ENCODE measurements around the gene ZIC5. TPM values are rescaled to one million over a fixed set of nuclear protein-coding genes. Genes with fewer than 3 reads are reported as not detected.
"Not testable (repeated sequence)": the region's sequence is repeated elsewhere in the genome, so short reads cannot be mapped to it uniquely, and the experiment has no call there.

Gene ZIC5
- polyA plus RNA-seq, 1 donor from 2014 or later, result 0.94 TPM

- not testable (repeated sequence) for H3K4me3 ChIP-seq (ENCODE audit: low read length); H3K9ac ChIP-seq (ENCODE audit: low read length); H3K9me2 ChIP-seq (ENCODE audit: insufficient read depth, low read length); H3K79me2 ChIP-seq (replicated peaks; ENCODE audit: insufficient read depth, low read length); H3K9me3 ChIP-seq (ENCODE audit: low read length); H3K36me3 ChIP-seq (ENCODE audit: insufficient read depth, low read length); H3K27ac ChIP-seq (ENCODE audit: low read length); H4K20me1 ChIP-seq (ENCODE audit: insufficient read depth); H3F3A ChIP-seq (ENCODE audit: insufficient read depth, low read length, poor library complexity, severe bottlenecking); H2AFZ ChIP-seq (ENCODE audit: low read depth, low read length); H3K4me2 ChIP-seq (ENCODE audit: low read length)
- H3K27me3 ChIP-seq (ENCODE audit: insufficient read depth, low read depth, low read length), result peaks cover 38% of the 10 kb centered on the region
Measured at GRCh38 chr13:99951666-99952065, 19.9 kb downstream of the ZIC5 start.

GRCh38 chr13:99949679-99950413, 21.7 kb downstream of the ZIC5 start:
- H2AFZ ChIP-seq (ENCODE audit: low read depth, low read length), result no peak overlapping the region
- H3K9ac ChIP-seq (ENCODE audit: low read length), result no peak overlapping the region
- no peaks in the 10 kb centered on the region for H4K20me1 ChIP-seq (ENCODE audit: insufficient read depth)
- H3K36me3 ChIP-seq (ENCODE audit: insufficient read depth, low read length), result no peaks in the 10 kb centered on the region
- H3K27ac ChIP-seq (ENCODE audit: low read length), result no peak overlapping the region
- H3K4me3 ChIP-seq (ENCODE audit: low read length), result no peak overlapping the region
- H3F3A ChIP-seq (ENCODE audit: insufficient read depth, low read length, poor library complexity, severe bottlenecking), result no peaks in the 10 kb centered on the region
- H3K9me3 ChIP-seq (ENCODE audit: low read length), result no peaks in the 10 kb centered on the region
- no peaks in the 10 kb centered on the region for H3K9me2 ChIP-seq (ENCODE audit: insufficient read depth, low read length)
- H3K27me3 ChIP-seq (ENCODE audit: insufficient read depth, low read depth, low read length), result peaks cover 20% of the 10 kb centered on the region
- TF ChIP-seq REST (IDR thresholded peaks at IDR 0.05; ENCODE audit: borderline replicate concordance) (no peak), EP300 (conservative IDR thresholded peaks at IDR 0.05; ENCODE audit: poor library complexity, severe bottlenecking) (no peak)
- no peaks in the 10 kb centered on the region for H3K79me2 ChIP-seq (replicated peaks; ENCODE audit: insufficient read depth, low read length)
- no peak overlapping the region for H3K4me2 ChIP-seq (ENCODE audit: low read length)

GRCh38 chr13:99948907-99949678, 22.5 kb downstream of the ZIC5 start:
- no peaks in the 10 kb centered on the region for H3F3A ChIP-seq (ENCODE audit: insufficient read depth, low read length, poor library complexity, severe bottlenecking)
- no peaks in the 10 kb centered on the region for H3K79me2 ChIP-seq (replicated peaks; ENCODE audit: insufficient read depth, low read length)
- H2AFZ ChIP-seq (ENCODE audit: low read depth, low read length), result no peak overlapping the region
- no peaks in the 10 kb centered on the region for H4K20me1 ChIP-seq (ENCODE audit: insufficient read depth)
- TF ChIP-seq TAF1 (IDR thresholded peaks at IDR 0.05; ENCODE audit: low read depth) (no peak), CTCF (IDR thresholded peaks at IDR 0.05; ENCODE audit: poor library complexity, severe bottlenecking) (no peak), POLR2AphosphoS5 (IDR thresholded peaks at IDR 0.05) (no peak), MXI1 (conservative IDR thresholded peaks at IDR 0.05; ENCODE audit: poor library complexity, severe bottlenecking) (no peak), REST (IDR thresholded peaks at IDR 0.05; ENCODE audit: borderline replicate concordance) (no peak), EP300 (conservative IDR thresholded peaks at IDR 0.05; ENCODE audit: poor library complexity, severe bottlenecking) (no peak), RAD21 (conservative IDR thresholded peaks at IDR 0.05) (no peak), EZH2 (IDR thresholded peaks at IDR 0.05; ENCODE audit: borderline replicate concordance, insufficient read depth, low read length, poor library complexity, severe bottlenecking) (no peak)
- H3K4me2 ChIP-seq (ENCODE audit: low read length), result no peak overlapping the region
- no peaks in the 10 kb centered on the region for H3K9me2 ChIP-seq (ENCODE audit: insufficient read depth, low read length)
- H3K9ac ChIP-seq (ENCODE audit: low read length), result no peak overlapping the region
- H3K27me3 ChIP-seq (ENCODE audit: insufficient read depth, low read depth, low read length), result peaks cover 12% of the 10 kb centered on the region
- no peaks in the 10 kb centered on the region for H3K36me3 ChIP-seq (ENCODE audit: insufficient read depth, low read length)
- no peak overlapping the region for H3K4me3 ChIP-seq (ENCODE audit: low read length)
- no peak overlapping the region for H3K27ac ChIP-seq (ENCODE audit: low read length)
- H3K9me3 ChIP-seq (ENCODE audit: low read length), result no peaks in the 10 kb centered on the region

All from neural cell (in vitro differentiated cells).